Ovary (tissue), 9 donors: ENCODE measurements around the gene AFF2. TPM values are rescaled to one million over a fixed set of nuclear protein-coding genes. Genes with fewer than 3 reads are reported as not detected.

ENCODE experiments used
- DNase-seq, 5 donors: peaks; one replicate each; pipeline ENCODE4 v3.0.0-alpha.2; 2019 to 2020
- H3K27ac ChIP-seq, 2 donors: fragments of 200-600 bp; one replicate each; pipeline versions ENCODE4 v1.5.1 to v1.8.0; 2019 to 2022
- H3K27me3 ChIP-seq: fragments of 200-600 bp; one replicate; pipeline ENCODE4 v1.8.0; 2022
- H3K36me3 ChIP-seq: fragments of 200-600 bp; sonication (generic); one replicate; pipeline ENCODE4 v1.5.1; 2019
- H3K4me1 ChIP-seq: one replicate; pipeline ENCODE4 v1.8.1; 2013; ENCODE audit warnings: mild to moderate bottlenecking, moderate library complexity; ENCODE audit not compliant: insufficient read depth
- H3K4me3 ChIP-seq: fragments of 200-600 bp; sonication (generic); one replicate; pipeline ENCODE4 v1.5.1; 2017
- H3K9me3 ChIP-seq, 2 donors: fragments of 200-600 bp in 1 of 2; sonication (generic) in 1 of 2; one replicate each; pipeline versions ENCODE4 v1.5.1 to v1.8.1; 2013 to 2019; ENCODE audit warnings: mild to moderate bottlenecking in 1 of 2, moderate library complexity in 1 of 2
- CTCF ChIP-seq, 3 donors: fragments of 450-650 bp in 2 of 3; fragments of 200-600 bp in 1 of 3; IDR thresholded peaks; one replicate each; pipeline versions ENCODE4 v1.5.1 to v1.8.0; 2016 to 2022; ENCODE audit warnings: antibody characterized with exemption in 3 of 3, mild to moderate bottlenecking in 1 of 3
- EP300 ChIP-seq: sonication (generic); formaldehyde crosslinking; IDR thresholded peaks from one replicate; pipeline ENCODE4 v1.6.1; 2017; ENCODE audit warnings: antibody characterized with exemption
- POLR2A ChIP-seq: fragments of 450-650 bp; IDR thresholded peaks from one replicate; pipeline ENCODE4 v1.6.1; 2017; ENCODE audit warnings: antibody characterized with exemption, mild to moderate bottlenecking, moderate library complexity
- WGBS, 3 donors: extraction: QIAGEN DNeasy Blood & Tissue Kit in 1 of 3; methylation state at CpG; one replicate each; pipeline versions ENCODE4 v1.1.5 to v1.1.7; 2013 to 2017; 5-methylcytosine and 5-hydroxymethylcytosine counted together
- intact Hi-C, 4 donors: fragments of 100-400 bp; cut with DNase I; formaldehyde crosslinking; loops; one replicate each; pipeline versions ENCODE4 v1.11.0 to v1.15.1; 2022 to 2023
- polyA plus RNA-seq, 2 donors: library from polyadenylated mRNA; stranded (reverse); fragments of 200-250 nt in 1 of 2; fragments of 350-450 nt in 1 of 2; fragmentation: Illumina TruSeq in 1 of 2; extraction: RNeasy Lipid Tissue Mini Kit (QIAGEN cat#74804) in 1 of 2; gene quantifications; one replicate each; pipeline ENCODE4 v1.2.3, GENCODE V29; 2013 to 2014
- total RNA-seq, 7 donors: library from RNA; depleted of rRNA in 2 of 7; stranded (reverse); fragments of >200 nt in 2 of 7; fragmentation: NEBNext Ultra II Directional in 3 of 7; extraction: Animal tissue kit (Norgen Biotek cat#: 25700) in 3 of 7; gene quantifications; one replicate each; pipeline versions ENCODE4 v1.1.0 to v1.2.4, GENCODE V29; 2016 to 2023
- donor health status: DM: no; HTN: no; CAD: no; lungs with moderate emphysema.
- donor health status: DM: no; HTN: no; CAD: no.
- donor health status: Bipolar disorder and iron deficiency.
- donor health status: DM: yes; HTN: yes; CAD: no.
- donor health status: DM: no; HTN: no; CAD: no.
- donor health status: DM: yes; HTN: yes; CAD: no.

Gene AFF2
- total and polyA plus RNA-seq, 9 donors = 1.3 to 12.3 (median 4.6) TPM

GRCh38 chrX:148577741-148578140 lies 77.3 kb downstream of the AFF2 start:
- intact Hi-C loops = no loop called here
- H3K4me3 ChIP-seq = no peak overlapping the region
- H3K27me3 ChIP-seq = no peaks in the 10 kb centered on the region
- no peaks in the 10 kb centered on the region for H3K36me3 ChIP-seq
- 43 to 53% (median 50%) methylated on average over 3 of the region's 3 CpGs for WGBS, 3 donors
- TF ChIP-seq EP300 (no peak), POLR2A (no peak), CTCF (IDR thresholded peaks at IDR 0.05) (no peak)
- H3K27ac ChIP-seq = no peak overlapping the region
- no peak for DNase-seq
- no peaks in the 10 kb centered on the region for H3K4me1 ChIP-seq
- no peaks in the 10 kb centered on the region for H3K9me3 ChIP-seq

DNA sequence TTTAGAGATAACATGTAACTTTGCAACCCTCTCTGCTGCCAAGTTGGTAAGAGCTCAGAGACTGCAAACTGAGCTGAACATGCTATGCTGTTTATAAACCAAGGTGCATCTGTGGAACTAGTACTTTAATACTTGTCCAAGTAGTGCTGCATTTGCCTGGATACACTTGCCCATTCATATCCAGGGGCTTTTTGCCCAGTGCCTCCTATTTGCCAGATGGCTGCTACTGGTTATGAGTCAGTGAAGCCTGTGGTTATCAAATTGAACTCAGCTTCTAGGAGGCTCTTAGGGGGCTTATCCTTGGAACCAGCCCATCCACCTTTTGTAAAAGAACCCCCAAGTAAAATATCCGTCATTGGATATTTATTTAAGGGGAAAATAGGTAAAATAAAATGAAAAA lies 79.6 kb downstream of the AFF2 start:
- Histone ChIP-seq H3K27ac (no peak overlapping the region), H3K27me3 (no peaks in the 10 kb centered on the region), H3K4me1 (no peaks in the 10 kb centered on the region), H3K36me3 (no peaks in the 10 kb centered on the region), H3K4me3 (no peak overlapping the region), H3K9me3 (no peaks in the 10 kb centered on the region)
- WGBS, 3 donors = 0 to 23% (median 0%) methylated on average over 1 of the region's 1 CpG
- no peak for TF ChIP-seq EP300
- TF ChIP-seq CTCF (IDR thresholded peaks at IDR 0.05) = no peak
- TF ChIP-seq POLR2A = no peak
- intact Hi-C loops = no loop called here
- DNase-seq = no peak

DNA sequence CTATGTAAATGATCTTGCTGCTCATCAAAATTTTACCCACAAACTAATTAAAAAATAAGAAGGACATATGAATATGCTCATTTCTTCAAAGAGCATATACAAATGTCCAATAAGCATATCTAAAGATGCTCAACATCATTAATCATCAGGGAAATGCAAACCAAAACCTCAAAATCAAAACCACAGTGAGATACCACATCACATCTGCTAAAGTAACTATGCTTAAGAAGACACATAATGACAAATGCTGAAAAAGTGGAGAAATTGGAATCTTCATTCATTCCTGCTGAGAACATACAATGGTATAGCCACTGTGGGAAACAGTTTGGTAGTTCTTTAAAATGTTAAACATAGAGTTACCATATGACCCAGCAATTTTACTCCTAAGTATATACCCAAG lies 81.9 kb downstream of the AFF2 start:
- no peaks in the 10 kb centered on the region for H3K9me3 ChIP-seq
- no peaks in the 10 kb centered on the region for H3K36me3 ChIP-seq
- no peak overlapping the region for H3K4me3 ChIP-seq
- intact Hi-C loops = no loop called here
- H3K27me3 ChIP-seq = no peaks in the 10 kb centered on the region
- no peak overlapping the region for H3K27ac ChIP-seq
- no peak for TF ChIP-seq CTCF (IDR thresholded peaks at IDR 0.05)
- no peak for TF ChIP-seq POLR2A
- no peak for TF ChIP-seq EP300
- no peaks in the 10 kb centered on the region for H3K4me1 ChIP-seq
- no peak for DNase-seq

DNA sequence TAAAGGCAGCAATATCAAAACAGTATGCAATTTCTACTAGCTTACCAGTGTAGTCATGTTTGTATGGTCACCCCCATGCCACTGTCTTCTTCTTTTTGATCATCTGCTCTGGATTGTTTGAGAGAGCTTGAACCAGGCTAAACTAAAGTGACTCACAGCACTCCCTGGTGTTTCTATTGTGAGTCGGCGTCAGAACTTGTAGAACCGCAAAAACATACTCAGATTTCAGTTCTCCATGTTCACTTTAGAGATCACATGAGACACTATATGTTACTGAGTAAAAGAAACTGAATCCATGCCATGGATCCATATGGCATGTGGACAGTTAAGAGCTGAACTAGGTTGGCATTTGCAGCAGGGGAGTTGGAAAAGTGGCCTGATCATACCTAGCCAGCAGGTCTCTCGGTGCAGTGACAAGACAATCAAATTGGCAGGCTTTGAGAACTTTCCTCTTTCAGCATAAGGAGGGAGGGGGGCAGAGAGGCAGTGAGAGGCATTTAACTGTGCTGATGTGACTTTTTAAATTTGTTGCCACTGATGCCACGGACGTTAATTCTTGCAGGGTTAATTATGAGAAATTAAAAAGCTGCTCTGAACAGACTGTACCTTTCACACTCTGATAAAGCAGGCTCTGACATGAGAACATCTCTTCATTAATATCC lies 88.4 kb downstream of the AFF2 start:
- DNase-seq = no peak
- H3K36me3 ChIP-seq = no peaks in the 10 kb centered on the region
- intact Hi-C loops = no loop called here
- H3K4me1 ChIP-seq = no peaks in the 10 kb centered on the region
- H3K27me3 ChIP-seq = no peaks in the 10 kb centered on the region
- H3K9me3 ChIP-seq = no peaks in the 10 kb centered on the region
- H3K4me3 ChIP-seq = no peak overlapping the region
- H3K27ac ChIP-seq = no peak overlapping the region
- TF ChIP-seq EP300 (no peak), POLR2A (no peak), CTCF (IDR thresholded peaks at IDR 0.05) (no peak)
- 77 to 86% (median 81%) methylated on average over 6 of the region's 6 CpGs for WGBS, 3 donors
